Central memory CD8-positive, alpha-beta T cell (primary cell): Measurements from ENCODE around the gene TRIM29.

Experiments used
- ATAC-seq: fragments of 150-1000 bp; cut with Tn5 transposase; replicated peaks from 2 replicates; pipeline ENCODE4 v1.10.0; 2022; ENCODE audit warnings: mild to moderate bottlenecking, moderate FRiP score, moderate number of reproducible peaks; ENCODE audit not compliant: poor library complexity, severe bottlenecking; ENCODE audit errors: extremely low read depth
- DNase-seq, 2 donors: peaks; one replicate each; pipeline ENCODE4 v3.0.0; 2021; ENCODE audit warnings: low spot score in 2 of 2
- H3K27ac Mint-ChIP-seq: one replicate; pipeline ENCODE4 v1.8.0; 2022; ENCODE audit warnings: low read depth, mild to moderate bottlenecking, moderate library complexity, mixed read lengths
- H3K27me3 Mint-ChIP-seq: one replicate; pipeline ENCODE4 v1.8.0; 2022; ENCODE audit warnings: mixed read lengths
- H3K36me3 Mint-ChIP-seq: one replicate; pipeline ENCODE4 v1.8.0; 2022; ENCODE audit warnings: mild to moderate bottlenecking, moderate library complexity, mixed read lengths; ENCODE audit not compliant: insufficient read depth
- H3K4me1 Mint-ChIP-seq: one replicate; pipeline ENCODE4 v1.8.0; 2022; ENCODE audit warnings: mixed read lengths
- H3K4me3 Mint-ChIP-seq: one replicate; pipeline ENCODE4 v1.8.0; 2022; ENCODE audit warnings: mild to moderate bottlenecking, moderate library complexity, mixed read lengths
- H3K9me3 Mint-ChIP-seq: one replicate; pipeline ENCODE4 v1.8.0; 2022; ENCODE audit warnings: mixed read lengths

Gene TRIM29

DNA sequence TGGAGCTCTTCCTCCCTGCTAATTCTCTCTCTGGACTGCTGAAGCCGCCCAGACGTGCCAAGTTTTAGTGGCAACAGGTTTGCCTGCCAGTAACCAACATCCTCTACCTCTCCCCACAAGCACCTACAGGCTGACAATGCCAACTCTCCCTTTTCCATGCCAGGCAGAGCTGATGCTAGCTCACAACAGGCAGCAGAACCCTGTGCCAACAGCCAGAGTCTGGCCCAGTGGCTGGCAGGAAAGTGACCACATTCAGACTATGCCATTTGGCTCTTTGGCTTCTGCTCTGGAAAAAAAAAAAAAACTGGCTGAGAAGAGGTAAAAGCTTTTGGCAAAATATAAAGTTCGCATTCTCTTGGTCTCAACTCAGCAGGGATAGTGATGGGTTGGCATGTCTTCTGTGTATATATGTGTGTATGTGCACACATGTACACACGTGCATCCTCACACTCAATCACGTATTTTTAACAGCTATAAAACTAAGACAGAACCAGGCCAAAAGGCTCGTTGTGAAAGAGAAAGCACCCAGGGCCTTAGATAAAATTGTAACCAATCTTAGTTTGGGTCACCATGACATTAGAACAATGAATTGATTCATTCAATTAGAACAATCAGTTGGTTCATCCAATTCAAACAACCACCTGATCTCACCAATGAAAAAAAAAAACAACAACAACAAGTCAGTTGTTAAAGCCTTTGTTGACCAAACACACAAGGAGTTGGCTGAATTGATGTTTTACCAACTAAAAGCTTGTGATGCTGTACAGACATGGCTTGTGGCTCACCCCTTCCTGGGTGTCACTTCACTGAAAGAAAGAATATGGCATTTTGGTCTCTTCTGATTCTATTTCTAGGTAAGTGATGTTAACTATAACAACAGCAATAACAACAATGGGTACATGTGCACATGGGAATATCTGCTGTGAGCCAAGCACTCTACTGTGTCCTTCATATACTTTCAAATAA lies 48.6 kb downstream of the TRIM29 start:
- Mint-ChIP-seq H3K36me3 (no peaks in the 10 kb centered on the region), H3K9me3 (no peaks in the 10 kb centered on the region), H3K4me1 (peaks cover 5% of the 10 kb centered on the region), H3K27me3 (peaks cover 36% of the 10 kb centered on the region), H3K4me3 (no peak overlapping the region), H3K27ac (no peak overlapping the region)
- DNase-seq = no peak
- no peak for ATAC-seq

DNA sequence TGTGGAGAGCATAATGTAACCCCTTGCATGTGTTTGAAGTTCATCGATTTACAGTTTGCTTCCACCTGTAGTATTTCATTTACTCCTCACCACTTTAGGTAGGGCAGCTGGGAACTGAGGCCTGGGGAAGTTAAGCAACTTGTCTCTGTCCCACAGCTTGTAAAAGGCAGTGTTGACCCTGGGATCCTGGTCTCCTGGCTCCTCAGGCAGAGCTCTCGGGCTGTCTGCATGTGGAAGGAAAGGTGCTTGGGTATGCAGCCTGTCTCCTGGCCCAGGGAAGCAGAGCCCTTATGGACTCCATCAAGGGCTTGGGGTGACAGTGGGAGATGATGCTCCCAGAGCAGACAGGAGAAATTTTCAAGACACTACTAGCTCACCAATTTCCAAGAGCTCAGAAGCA lies 49.9 kb downstream of the TRIM29 start:
- no peak for DNase-seq
- Mint-ChIP-seq H3K27me3 (peaks cover 36% of the 10 kb centered on the region), H3K4me3 (no peak overlapping the region), H3K36me3 (no peaks in the 10 kb centered on the region), H3K27ac (no peak overlapping the region), H3K4me1 (peaks cover 5% of the 10 kb centered on the region), H3K9me3 (no peaks in the 10 kb centered on the region)
- ATAC-seq = no peak

DNA sequence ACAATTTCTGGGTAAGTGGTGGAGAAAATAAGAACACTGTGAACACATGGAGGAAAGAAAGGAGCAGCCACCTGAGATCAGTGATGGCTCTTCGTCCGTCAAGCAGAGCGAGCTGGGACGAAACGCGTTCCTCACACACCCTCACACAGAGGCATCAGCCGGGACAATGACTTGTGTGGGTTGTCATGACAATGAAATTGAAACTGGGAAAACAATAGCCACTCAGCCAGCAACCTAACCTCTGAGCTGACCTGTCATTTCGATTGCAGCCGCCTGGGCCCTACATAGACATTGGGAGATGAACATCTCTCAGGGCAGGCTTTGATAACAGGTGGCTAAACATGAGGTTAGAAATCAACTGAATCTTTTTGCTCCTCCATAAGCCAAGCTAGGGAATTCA lies 51.3 kb downstream of the TRIM29 start:
- Mint-ChIP-seq H3K4me3 (no peak overlapping the region), H3K27me3 (peaks cover 28% of the 10 kb centered on the region), H3K9me3 (no peaks in the 10 kb centered on the region), H3K36me3 (no peaks in the 10 kb centered on the region), H3K4me1 (no peaks in the 10 kb centered on the region), H3K27ac (no peak overlapping the region)
- DNase-seq (no peak), ATAC-seq (no peak)

DNA sequence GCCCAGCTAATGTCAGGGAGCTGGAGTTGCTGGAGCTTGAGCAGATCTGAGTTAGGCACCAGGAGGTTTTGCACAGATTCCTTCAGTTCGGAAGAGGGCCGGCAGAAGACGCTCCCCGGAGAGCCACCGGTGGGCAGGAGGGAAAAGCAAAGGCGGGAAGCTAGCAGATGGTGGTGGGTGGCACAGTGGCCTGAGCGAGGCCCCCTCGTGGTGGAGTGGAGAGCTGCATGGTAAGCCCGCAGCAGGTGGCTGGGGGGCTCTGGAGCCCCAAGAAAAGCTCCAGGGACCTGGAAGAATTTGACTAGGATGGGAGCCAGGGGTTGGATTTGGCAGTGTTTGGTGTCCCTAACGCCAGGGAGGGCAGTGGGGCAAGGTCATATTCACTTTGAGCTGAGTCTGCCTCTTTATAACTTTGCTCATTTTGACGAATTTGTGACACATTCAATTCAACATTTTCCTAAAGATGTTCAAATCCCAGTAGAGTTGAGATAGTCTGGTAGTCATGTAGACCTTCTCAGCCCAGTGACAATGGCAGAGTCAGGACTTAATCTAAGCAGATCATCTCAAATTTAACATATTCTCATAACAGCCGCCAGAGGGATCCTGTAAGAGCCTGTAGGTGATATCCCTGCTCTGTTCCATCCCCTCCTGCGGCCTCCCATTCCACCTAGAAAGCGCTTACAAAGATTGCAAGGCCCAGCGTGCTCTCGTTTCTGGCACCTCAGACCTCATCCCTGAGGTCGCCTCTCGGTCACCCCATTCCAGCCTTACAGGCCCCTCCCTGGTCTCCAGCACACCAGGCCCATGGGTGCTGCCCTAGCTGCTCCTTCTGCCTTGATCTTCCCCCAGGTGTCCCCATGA lies 57.9 kb downstream of the TRIM29 start:
- ATAC-seq (no peak), DNase-seq (no peak)
- peaks cover 2% of the 10 kb centered on the region for H3K36me3 Mint-ChIP-seq
- H3K27me3 Mint-ChIP-seq = peaks cover 51% of the 10 kb centered on the region
- no peaks in the 10 kb centered on the region for H3K9me3 Mint-ChIP-seq
- H3K27ac Mint-ChIP-seq = no peak overlapping the region
- no peak overlapping the region for H3K4me3 Mint-ChIP-seq
- peaks cover 14% of the 10 kb centered on the region for H3K4me1 Mint-ChIP-seq

DNA sequence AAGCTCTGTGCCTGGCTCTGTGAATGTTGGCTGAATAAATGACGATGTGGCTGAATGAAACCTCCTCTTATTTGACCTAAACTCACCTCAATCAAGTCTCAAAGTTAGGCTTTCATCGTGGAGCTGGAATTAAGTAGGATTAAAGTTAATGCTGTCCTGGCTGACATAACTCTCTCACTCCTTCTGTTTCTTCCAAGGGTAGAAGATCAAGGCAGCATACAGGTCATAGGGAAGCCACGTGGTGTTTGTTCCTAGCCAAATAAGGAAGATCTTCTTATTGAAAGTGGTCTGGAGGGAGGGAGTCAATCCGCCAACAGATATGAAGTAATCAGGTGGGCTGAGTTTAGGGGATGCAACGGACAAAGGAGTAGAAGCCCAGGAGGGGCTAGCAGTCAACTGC lies 59.5 kb downstream of the TRIM29 start:
- Mint-ChIP-seq H3K4me1 (peaks cover 14% of the 10 kb centered on the region), H3K27me3 (peaks cover 60% of the 10 kb centered on the region), H3K27ac (no peak overlapping the region), H3K36me3 (peaks cover 2% of the 10 kb centered on the region), H3K9me3 (no peaks in the 10 kb centered on the region), H3K4me3 (no peak overlapping the region)
- no peak for ATAC-seq
- DNase-seq = no peak

DNA sequence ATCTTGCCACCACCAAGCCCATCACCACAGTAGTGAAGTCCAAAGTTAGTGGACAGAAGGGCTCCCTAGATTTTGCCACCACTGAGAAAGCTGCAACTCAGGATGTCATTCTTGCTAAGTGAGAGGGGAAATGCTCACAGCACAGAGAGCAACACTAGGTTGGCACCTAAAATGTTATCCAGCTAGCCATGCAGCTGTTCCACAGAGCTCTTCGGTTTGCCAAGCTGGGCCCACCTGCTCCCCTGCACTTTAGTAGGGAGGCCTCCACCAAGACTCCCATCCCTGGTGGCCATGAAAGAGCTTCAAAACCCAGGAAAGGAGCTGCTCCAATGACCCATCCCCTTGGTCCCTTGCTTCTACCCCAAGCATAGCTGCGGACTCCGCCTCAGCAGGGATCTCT lies 63.8 kb downstream of the TRIM29 start:
- DNase-seq (no peak), ATAC-seq (no peak)
- H3K4me3 Mint-ChIP-seq = no peak overlapping the region
- H3K27me3 Mint-ChIP-seq = peaks cover 36% of the 10 kb centered on the region
- H3K36me3 Mint-ChIP-seq = no peaks in the 10 kb centered on the region
- H3K9me3 Mint-ChIP-seq = no peaks in the 10 kb centered on the region
- peaks cover 7% of the 10 kb centered on the region for H3K4me1 Mint-ChIP-seq
- no peak overlapping the region for H3K27ac Mint-ChIP-seq

DNA sequence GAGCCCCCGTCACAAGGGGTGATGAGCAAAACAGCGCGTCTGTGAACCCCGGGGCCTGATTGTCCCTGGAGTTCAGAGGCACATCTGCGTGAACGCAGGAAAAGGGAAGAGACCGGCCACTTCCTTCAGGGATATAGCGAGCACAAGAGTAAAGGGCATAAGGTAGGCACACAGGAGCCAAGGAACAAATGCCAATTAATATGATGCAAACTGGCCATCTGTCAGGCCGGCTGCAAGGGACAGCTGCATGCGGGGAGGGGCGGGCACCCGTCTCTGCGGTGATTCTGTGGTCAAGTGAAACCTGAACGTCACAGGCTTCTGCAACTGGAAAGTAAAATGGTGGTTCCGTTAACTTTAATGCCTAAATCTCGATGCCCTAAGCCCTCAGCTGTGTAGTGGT lies 64.7 kb downstream of the TRIM29 start:
- H3K9me3 Mint-ChIP-seq = no peaks in the 10 kb centered on the region
- H3K27ac Mint-ChIP-seq = no peak overlapping the region
- ATAC-seq = no peak
- H3K27me3 Mint-ChIP-seq = peaks cover 41% of the 10 kb centered on the region
- no peaks in the 10 kb centered on the region for H3K36me3 Mint-ChIP-seq
- no peak overlapping the region for H3K4me3 Mint-ChIP-seq
- H3K4me1 Mint-ChIP-seq = peaks cover 4% of the 10 kb centered on the region
- no peak for DNase-seq

DNA sequence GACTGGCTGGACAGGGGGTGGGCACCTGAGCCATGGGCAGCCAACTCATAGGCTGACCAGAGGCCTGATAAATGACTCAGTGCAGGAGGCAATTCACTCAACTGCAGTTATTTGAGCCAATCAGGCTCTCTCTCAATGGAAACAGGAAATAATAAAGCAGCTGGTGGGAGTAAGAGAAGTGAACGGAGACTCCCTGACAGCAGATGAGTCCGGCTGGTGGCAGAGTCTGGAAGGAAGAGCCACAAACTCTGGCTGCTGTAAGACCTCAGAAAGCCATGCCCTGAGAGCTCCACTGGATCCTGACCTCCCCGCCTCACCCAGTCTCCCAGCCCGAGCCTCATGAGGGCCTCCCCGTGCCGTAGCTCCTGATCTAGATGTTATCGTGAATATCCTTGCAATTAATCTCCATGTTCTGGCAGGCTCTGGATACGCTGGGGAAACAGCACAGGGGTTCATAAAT lies 69.8 kb downstream of the TRIM29 start:
- DNase-seq = no peak
- H3K4me1 Mint-ChIP-seq = no peaks in the 10 kb centered on the region
- no peak overlapping the region for H3K27ac Mint-ChIP-seq
- peaks cover 45% of the 10 kb centered on the region for H3K27me3 Mint-ChIP-seq
- no peak for ATAC-seq
- H3K4me3 Mint-ChIP-seq = no peak overlapping the region
- no peaks in the 10 kb centered on the region for H3K36me3 Mint-ChIP-seq
- no peaks in the 10 kb centered on the region for H3K9me3 Mint-ChIP-seq

DNA sequence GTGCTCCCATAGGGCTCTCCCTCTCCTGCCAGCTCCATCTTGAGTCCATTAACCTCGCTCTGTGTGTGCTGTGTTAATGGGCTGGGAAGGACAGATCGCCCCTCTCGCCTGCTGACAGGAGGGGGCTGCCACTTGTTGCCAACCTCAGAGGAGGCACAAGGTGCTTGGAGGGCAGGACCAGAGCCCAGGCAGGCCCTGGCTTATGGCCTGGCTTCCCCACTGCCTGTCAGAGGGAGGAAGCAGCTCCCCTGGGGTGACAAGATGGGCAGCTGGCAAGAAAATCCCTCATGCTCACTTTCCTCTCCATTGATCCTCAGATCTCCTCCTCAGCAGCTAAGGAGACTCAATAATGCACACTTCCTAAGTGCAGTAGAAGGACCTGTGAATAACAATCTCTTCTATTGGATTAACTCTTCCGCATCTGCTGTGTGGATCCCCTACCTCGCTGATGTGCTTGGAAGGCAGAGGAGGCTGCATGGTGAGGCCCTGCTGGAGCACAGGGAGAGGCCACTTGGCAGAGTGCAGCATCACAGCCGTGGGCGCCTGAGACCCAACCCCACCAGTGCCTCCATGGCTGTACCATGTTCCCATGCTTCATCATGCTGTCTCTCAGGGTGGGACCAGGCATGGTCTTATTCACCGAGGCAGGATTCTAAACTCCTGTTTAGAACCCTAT lies 70.3 kb downstream of the TRIM29 start:
- no peaks in the 10 kb centered on the region for H3K4me1 Mint-ChIP-seq
- no peak overlapping the region for H3K4me3 Mint-ChIP-seq
- no peak for DNase-seq
- no peaks in the 10 kb centered on the region for H3K9me3 Mint-ChIP-seq
- no peak for ATAC-seq
- H3K36me3 Mint-ChIP-seq = no peaks in the 10 kb centered on the region
- no peak overlapping the region for H3K27ac Mint-ChIP-seq
- H3K27me3 Mint-ChIP-seq = peaks cover 45% of the 10 kb centered on the region

DNA sequence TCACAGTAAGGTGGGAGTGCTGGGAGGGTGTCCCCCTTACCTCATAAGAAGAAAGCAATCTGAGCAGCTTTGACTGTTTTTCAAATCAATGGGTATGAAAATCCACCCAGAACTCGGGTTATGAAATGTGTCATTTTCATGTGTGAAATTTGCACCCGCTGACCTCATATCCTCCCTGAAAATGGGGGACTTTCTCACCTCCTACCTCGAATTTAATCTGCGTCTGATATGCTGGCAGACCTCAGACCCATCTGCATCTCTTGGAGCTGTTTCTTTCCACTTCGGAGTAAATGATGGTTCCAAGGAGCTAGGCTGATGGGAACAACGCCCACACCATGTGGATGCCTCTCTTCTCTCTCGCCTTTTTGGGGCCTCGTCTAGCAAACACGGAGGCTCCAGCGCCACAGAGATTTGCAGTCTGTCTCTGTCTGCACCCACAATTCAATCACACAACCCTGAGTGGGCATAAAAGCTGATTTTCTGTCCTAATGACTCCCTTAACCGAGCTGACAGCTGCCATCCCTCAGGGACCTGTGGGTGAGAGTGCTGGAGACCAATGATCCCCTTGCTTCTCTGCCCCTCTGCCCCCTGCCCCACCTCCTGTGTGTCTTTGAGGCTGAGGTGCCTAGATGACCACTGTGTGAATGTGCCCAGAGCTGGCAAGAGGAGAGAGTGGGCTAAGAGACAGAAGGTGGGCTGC lies 71.0 kb downstream of the TRIM29 start:
- Mint-ChIP-seq H3K36me3 (no peaks in the 10 kb centered on the region), H3K4me1 (no peaks in the 10 kb centered on the region), H3K9me3 (no peaks in the 10 kb centered on the region), H3K27ac (no peak overlapping the region), H3K4me3 (no peak overlapping the region), H3K27me3 (peaks cover 50% of the 10 kb centered on the region)
- ATAC-seq (no peak), DNase-seq (no peak)

DNA sequence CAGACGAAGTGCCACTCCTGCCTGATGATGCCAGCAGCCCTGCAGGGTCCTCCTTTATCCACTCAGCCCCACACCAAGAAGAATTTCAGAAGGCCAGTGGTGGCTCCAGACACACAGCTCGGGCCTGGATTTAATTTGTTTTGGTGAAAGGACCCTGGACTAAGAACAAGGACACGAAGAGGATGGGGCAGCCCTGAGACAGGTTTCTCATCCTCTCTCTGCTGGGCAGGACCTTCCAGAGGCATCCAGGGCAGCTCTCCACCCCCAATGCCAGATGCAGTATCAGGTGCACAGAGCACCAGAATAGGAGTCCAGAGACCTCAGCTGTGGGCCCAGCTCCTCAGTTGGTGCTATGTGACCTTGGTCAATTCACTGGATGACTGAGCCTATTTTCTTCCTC lies 72.0 kb downstream of the TRIM29 start:
- H3K9me3 Mint-ChIP-seq = no peaks in the 10 kb centered on the region
- no peak for DNase-seq
- peaks cover 56% of the 10 kb centered on the region for H3K27me3 Mint-ChIP-seq
- no peak overlapping the region for H3K4me3 Mint-ChIP-seq
- H3K36me3 Mint-ChIP-seq = no peaks in the 10 kb centered on the region
- no peak overlapping the region for H3K27ac Mint-ChIP-seq
- no peaks in the 10 kb centered on the region for H3K4me1 Mint-ChIP-seq
- ATAC-seq = no peak

DNA sequence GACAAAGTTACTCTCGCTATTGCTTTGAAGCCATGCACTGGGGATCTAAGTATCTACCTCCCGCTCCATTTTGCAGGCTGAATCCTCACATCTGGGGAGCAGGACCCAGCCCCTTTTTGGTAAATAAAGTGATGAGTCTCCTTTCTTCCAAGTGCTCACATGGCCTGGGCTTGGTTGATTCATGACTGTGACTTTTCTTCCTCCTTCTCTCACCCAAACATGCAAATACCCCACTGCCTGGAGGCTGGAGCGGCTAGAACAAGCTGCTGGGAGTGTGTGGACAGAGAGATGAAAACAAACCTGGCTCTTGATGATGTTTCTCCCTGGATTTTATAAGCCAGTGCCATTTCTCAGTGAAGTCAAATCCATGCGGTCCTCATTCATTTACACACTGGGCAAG lies 72.7 kb downstream of the TRIM29 start:
- Mint-ChIP-seq H3K36me3 (no peaks in the 10 kb centered on the region), H3K27ac (no peak overlapping the region), H3K27me3 (peaks cover 56% of the 10 kb centered on the region), H3K4me1 (no peaks in the 10 kb centered on the region), H3K4me3 (no peak overlapping the region), H3K9me3 (no peaks in the 10 kb centered on the region)
- ATAC-seq (no peak), DNase-seq (no peak)
